ENCODE data around the gene POC5. TPM values are rescaled to one million over a fixed set of nuclear protein-coding genes. Genes with fewer than 3 reads are reported as not detected.

The POC5 gene

Small RNAs within 50 kb of the gene (small RNA-seq; reads per million reads assigned to genes)
- not detected for gene RNU6-680P
